Measurements from ENCODE around the gene GRHL1.

The GRHL1 gene

GRCh38 chr2:10034333-10035052 is 83.0 kb downstream of the GRHL1 start:
- in situ Hi-C loops (cut with HindIII; ENCODE audit: low pct_unique_long_range_greater_than_20kb, low sequenced_read_pairs): no loop called here
- no peak for TF ChIP-seq JUND (IDR thresholded peaks at IDR 0.05; ENCODE audit: low read depth)
- DNase-seq (ENCODE audit: low read depth in 1 of 2, low spot score in 1 of 2): no peak

- no peak for DNase-seq (ENCODE audit: low read depth in 1 of 2, low spot score in 1 of 2)
- in situ Hi-C loops (cut with HindIII; ENCODE audit: low pct_unique_long_range_greater_than_20kb, low sequenced_read_pairs): no loop called here
- TF ChIP-seq JUND (IDR thresholded peaks at IDR 0.05; ENCODE audit: low read depth): no peak
These were observed 83.5 kb downstream of the GRHL1 start for GRCh38 chr2:10035053-10035422.

DNA sequence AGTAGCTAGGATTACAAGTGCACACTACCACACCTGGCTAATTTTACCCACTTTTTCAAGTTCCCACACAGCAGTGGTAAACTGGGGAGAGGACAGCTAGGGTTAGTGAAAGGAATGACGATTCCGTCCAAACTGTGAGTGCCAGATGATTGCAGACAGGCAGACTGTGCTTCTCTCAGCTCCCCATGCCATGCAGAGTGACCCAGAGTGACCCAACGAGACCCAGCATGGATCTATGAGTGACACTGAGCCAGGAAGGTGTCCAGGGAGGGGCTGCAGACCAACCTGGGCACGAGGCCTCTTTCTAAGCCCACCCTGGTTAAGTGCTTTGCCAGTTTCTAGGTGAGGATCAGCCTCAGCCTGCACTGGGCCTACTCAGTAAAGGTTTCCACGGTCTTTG is 84.1 kb downstream of the GRHL1 start:
- no peak for TF ChIP-seq JUND (IDR thresholded peaks at IDR 0.05; ENCODE audit: low read depth)
- no peak for DNase-seq (ENCODE audit: low read depth in 1 of 2, low spot score in 1 of 2)
- in situ Hi-C loops (cut with HindIII; ENCODE audit: low pct_unique_long_range_greater_than_20kb, low sequenced_read_pairs): no loop called here

- DNase-seq (ENCODE audit: low read depth in 1 of 2, low spot score in 1 of 2): peak in 1 of 2 experiments; percentile 20
- in situ Hi-C loops (cut with HindIII; ENCODE audit: low pct_unique_long_range_greater_than_20kb, low sequenced_read_pairs): no loop called here
- TF ChIP-seq JUND (IDR thresholded peaks at IDR 0.05; ENCODE audit: low read depth): no peak
These were observed 84.8 kb downstream of the GRHL1 start for GRCh38 chr2:10036095-10036884.

- in situ Hi-C loops (cut with HindIII; ENCODE audit: low pct_unique_long_range_greater_than_20kb, low sequenced_read_pairs): no loop called here
- no peak for TF ChIP-seq JUND (IDR thresholded peaks at IDR 0.05; ENCODE audit: low read depth)
- DNase-seq (ENCODE audit: low read depth in 1 of 2, low spot score in 1 of 2): no peak
These were observed 86.6 kb downstream of the GRHL1 start for GRCh38 chr2:10038123-10038522.

- in situ Hi-C loops (cut with HindIII; ENCODE audit: low pct_unique_long_range_greater_than_20kb, low sequenced_read_pairs): no loop called here
- no peak for DNase-seq (ENCODE audit: low read depth in 1 of 2, low spot score in 1 of 2)
- no peak for TF ChIP-seq JUND (IDR thresholded peaks at IDR 0.05; ENCODE audit: low read depth)
These were observed 87.2 kb downstream of the GRHL1 start for GRCh38 chr2:10038716-10039115.

DNA sequence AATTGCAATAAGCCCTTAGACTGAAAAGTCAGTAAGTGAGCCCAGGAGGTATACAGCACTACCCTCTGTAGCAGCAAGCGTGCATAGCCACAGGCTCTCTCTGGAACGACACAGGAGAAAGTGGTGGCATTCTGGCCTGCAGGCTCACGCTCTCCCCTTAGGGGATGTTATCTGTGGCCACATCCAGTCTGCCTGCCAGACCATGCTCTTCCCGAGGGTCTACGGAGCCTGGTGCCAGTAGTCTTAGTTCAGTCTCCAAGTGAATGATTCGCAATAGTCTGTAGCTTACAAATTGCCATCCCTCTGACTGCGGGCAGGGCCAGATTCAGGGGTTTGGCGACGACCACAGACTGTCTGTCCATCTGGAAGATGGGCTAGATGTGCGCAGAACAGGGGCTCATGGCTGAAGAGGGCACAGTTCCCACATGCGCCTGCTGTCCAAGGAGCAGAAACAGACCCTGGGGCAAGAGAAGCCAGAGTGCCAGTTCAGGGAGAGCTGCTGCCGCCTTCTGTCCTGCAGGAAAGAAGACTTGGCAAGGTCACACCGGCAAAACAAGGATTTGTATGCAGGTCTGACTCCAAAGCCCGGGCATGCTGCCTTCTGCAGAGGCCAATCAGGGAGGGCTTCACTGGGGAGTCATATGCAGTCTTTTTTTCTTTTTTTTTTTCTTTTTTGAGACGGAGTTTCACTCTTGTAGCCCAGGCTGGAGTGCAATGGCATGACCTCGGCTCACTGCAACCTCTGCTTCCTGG is 88.3 kb downstream of the GRHL1 start:
- in situ Hi-C loops (cut with HindIII; ENCODE audit: low pct_unique_long_range_greater_than_20kb, low sequenced_read_pairs): no loop called here
- peak; percentile 82 for DNase-seq (ENCODE audit: low read depth in 1 of 2, low spot score in 1 of 2)
- TF ChIP-seq JUND (IDR thresholded peaks at IDR 0.05; ENCODE audit: low read depth): no peak

DNA sequence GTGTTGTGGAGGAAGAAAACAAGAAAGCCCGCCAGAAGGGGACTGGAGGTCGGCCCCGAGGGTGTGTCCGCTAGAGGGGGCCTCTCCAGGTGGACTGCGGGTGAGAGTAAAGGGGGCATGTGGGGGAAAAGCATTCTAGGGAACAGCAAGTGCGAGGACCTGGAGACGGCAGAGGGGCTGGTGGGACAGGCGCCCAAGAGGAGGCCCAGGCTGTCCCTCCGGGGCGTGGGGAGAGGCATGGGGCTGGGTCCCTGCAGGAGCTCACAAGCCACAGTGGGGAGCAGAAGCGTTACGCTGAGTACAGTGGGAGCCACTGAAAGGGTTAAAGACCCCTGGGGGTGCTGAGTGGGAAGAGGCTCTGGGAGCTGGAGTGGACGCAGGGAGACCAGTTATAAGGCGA is 90.2 kb downstream of the GRHL1 start:
- DNase-seq (ENCODE audit: low read depth in 1 of 2, low spot score in 1 of 2): no peak
- TF ChIP-seq JUND (IDR thresholded peaks at IDR 0.05; ENCODE audit: low read depth): no peak
- in situ Hi-C loops (cut with HindIII; ENCODE audit: low pct_unique_long_range_greater_than_20kb, low sequenced_read_pairs): no loop called here

DNA sequence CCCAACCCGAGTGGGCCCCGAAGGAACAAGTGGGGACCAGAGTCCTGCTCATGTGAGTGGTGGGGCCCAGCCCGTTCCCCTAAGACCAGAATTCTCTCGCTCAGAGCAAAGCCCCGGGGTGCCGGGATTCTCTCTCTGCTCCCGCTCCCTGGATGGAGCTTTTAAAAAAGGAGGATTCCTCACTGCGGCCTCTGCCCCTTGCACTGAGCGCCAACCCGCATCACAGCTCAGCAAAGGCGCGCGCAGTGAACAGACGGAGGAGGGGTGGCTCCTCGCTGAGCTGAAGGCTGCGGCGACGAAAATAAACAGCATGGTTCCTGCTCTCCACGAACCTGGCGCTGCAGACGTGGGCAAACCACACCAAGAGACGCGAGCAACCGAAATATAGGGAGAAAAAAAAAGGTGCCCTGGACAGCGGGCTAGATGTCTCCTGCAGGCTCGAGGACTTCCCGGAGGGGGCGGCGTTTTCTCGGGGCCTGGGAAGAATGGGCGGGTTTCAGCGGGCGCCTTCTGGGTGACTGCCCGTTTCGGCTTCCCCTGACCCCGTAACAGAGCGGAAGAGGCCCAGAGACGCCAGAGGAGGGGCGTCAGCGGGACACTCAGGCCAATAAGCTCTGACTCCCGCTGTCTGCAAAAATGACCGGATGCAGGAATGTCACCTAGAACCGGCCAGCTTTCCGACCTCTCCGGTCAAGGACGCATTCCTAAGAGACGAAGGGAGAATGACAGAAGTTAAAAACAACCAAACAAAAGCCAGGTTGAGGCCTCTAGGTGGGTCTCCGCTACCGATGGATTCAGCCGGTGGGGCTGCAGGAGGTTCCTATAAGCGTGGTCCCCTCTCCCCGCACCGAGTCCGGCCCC is 91.0 kb downstream of the GRHL1 start:
- DNase-seq (ENCODE audit: low read depth in 1 of 2, low spot score in 1 of 2): peak in 1 of 2 experiments; percentile 26
- in situ Hi-C loops (cut with HindIII; ENCODE audit: low pct_unique_long_range_greater_than_20kb, low sequenced_read_pairs): no loop called here
- TF ChIP-seq JUND (IDR thresholded peaks at IDR 0.05; ENCODE audit: low read depth): no peak

GRCh38 chr2:10043256-10043905 is 91.9 kb downstream of the GRHL1 start, which contains the start of gene KLF11:
TSS of gene KLF11 (plus strand) at chr2:10043550. CDS start at chr2:10043717, 167 bp downstream.
- in situ Hi-C loops (cut with HindIII; ENCODE audit: low pct_unique_long_range_greater_than_20kb, low sequenced_read_pairs): no loop called here
- DNase-seq (ENCODE audit: low read depth in 1 of 2, low spot score in 1 of 2): peak; percentile 92 to 93
- TF ChIP-seq JUND (IDR thresholded peaks at IDR 0.05; ENCODE audit: low read depth): no peak

- DNase-seq (ENCODE audit: low read depth in 1 of 2, low spot score in 1 of 2): peak; percentile 87 to 95
- TF ChIP-seq JUND (IDR thresholded peaks at IDR 0.05; ENCODE audit: low read depth): no peak
- in situ Hi-C loops (cut with HindIII; ENCODE audit: low pct_unique_long_range_greater_than_20kb, low sequenced_read_pairs): no loop called here
These were observed 92.6 kb downstream of the GRHL1 start for GRCh38 chr2:10043906-10044601.

Data from T47D (cell line).